Activated CD4-positive, alpha-beta T cell treated with anti-CD3 and anti-CD28 coated beads for 36 hours (primary cell): ENCODE results near the gene ENO1. TPM values are rescaled to one million over a fixed set of nuclear protein-coding genes. Genes with fewer than 3 reads are reported as not detected.
A peak's percentile ranks its signal among the peaks of the same experiment; 100 is the strongest.

ENCODE experiments used
- ATAC-seq: fragments of 200-7000 bp; cut with Tn5 transposase; one replicate; pipeline ENCODE4 v1.10.0; 2021; ENCODE audit warnings: mild to moderate bottlenecking, moderate library complexity
- CTCF ChIA-PET: fragments of 350-600 bp; sonication (Branson Sonifier 250); formaldehyde crosslinking; loops from one replicate; lab custom pipeline; 2021; ENCODE audit warnings: antibody characterized with exemption; lab: Charles Lee
- POLR2A ChIA-PET: fragments of 350-600 bp; sonication (Branson Sonifier 250); formaldehyde crosslinking; loops from one replicate; lab custom pipeline; 2021; ENCODE audit warnings: antibody characterized with exemption, inconsistent platforms; lab: Charles Lee
- DNase-seq: peaks from one replicate; pipeline ENCODE4 v3.0.0-alpha.2; 2020
- H3K27ac Mint-ChIP-seq: one replicate; pipeline ENCODE4 v1.8.0; 2021; ENCODE audit warnings: mixed read lengths
- H3K27me3 Mint-ChIP-seq: one replicate; pipeline ENCODE4 v1.8.0; 2021; ENCODE audit warnings: mixed read lengths
- H3K36me3 Mint-ChIP-seq: one replicate; pipeline ENCODE4 v1.8.0; 2021; ENCODE audit warnings: low read depth, mixed read lengths
- H3K4me1 Mint-ChIP-seq: one replicate; pipeline ENCODE4 v1.8.0; 2021; ENCODE audit warnings: mixed read lengths
- H3K4me3 Mint-ChIP-seq: one replicate; pipeline ENCODE4 v1.8.0; 2021; ENCODE audit warnings: mild to moderate bottlenecking, moderate library complexity, mixed read lengths
- H3K9me3 Mint-ChIP-seq: one replicate; pipeline ENCODE4 v1.8.0; 2021; ENCODE audit warnings: low read depth, mixed read lengths
- intact Hi-C, 2 experiments: fragments of 100-400 bp; cut with DNase I in 1 of 2; cut with micrococcal nuclease in 1 of 2; formaldehyde crosslinking; loops; one replicate each; pipeline versions ENCODE4 v1.14.2 to v1.15.1; 2022 to 2024; cut with DNase I, micrococcal nuclease
- total RNA-seq, 2 experiments: library from RNA; stranded (reverse); gene quantifications; one replicate each; pipeline ENCODE4 v1.2.3, GENCODE V29; 2021

Gene ENO1
- total RNA-seq, 2 experiments from 2014 or later, result 2,573 to 3,583 TPM

DNA sequence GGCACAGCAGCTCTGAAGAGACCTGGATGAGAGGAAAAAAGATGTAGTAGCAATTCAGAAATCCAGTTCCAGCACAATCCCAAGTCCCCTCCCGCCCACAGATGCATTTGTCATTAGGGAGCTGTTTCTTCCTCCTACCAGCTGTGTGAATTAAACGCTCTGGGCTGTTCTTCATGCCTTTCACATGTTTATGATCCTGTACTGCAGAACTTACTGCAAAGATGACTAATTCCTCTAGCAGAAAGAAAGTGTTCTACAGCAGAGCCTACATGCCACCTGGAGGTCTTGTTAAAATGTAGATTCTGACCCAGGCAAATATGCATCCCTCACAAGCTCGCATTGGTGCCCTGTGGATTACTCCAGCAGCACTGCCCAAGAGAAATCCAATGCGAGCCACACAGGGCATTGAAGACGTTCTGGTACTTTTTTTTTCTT lies 6.5 kb downstream of the ENO1 start:
- Mint-ChIP-seq H3K27me3 (no peaks in the 10 kb centered on the region), H3K4me1 (peaks cover 81% of the 10 kb centered on the region), H3K4me3 (peak overlapping the region; percentile 90), H3K9me3 (no peaks in the 10 kb centered on the region), H3K27ac (peak overlapping the region; percentile 99), H3K36me3 (peaks cover 96% of the 10 kb centered on the region)
- intact Hi-C loops, result loop anchor here (2.0 to 10.0 kb wide), 3 partner anchors 13 to 783 kb away; partner anchors contain the start of gene PIK3CD (in 1 of the 2)
- POLR2A ChIA-PET, result interaction anchor here (0.6 to 1.1 kb wide), 2 partner anchors 12 to 14 kb away, joined by 3 read pairs; no protein-coding TSS in a partner anchor
- CTCF ChIA-PET, result interaction anchor here (0.5 to 1.9 kb wide), 5 partner anchors 10 to 257 kb away, joined by 3 to 10 read pairs (median 4); no protein-coding TSS in a partner anchor
- DNase-seq (no peak), ATAC-seq (no peak)

DNA sequence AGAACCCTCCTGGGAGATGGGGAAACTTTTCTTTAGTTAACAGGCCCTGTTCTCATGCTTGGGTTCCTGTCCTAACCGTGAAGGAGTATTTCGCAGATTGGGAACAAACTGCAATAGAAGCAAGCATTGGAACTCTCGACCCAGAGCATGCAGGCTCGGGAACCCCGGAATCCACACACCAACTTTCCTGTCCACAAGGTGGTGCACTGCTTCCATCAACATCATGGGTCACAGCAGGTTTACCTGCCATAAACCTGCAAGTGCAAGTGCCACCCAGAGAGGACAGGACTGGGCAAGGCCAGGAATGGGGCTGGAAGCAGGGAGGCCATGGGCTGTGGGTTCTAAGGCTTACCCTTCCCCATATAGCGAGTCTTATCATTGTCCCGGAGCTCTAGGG lies 6.9 kb downstream of the ENO1 start:
- peaks cover 96% of the 10 kb centered on the region for H3K36me3 Mint-ChIP-seq
- peak overlapping the region; percentile 99 for H3K27ac Mint-ChIP-seq
- no peak for DNase-seq
- no peaks in the 10 kb centered on the region for H3K9me3 Mint-ChIP-seq
- peaks cover 85% of the 10 kb centered on the region for H3K4me1 Mint-ChIP-seq
- ChIA-PET CTCF (interaction anchor here (0.6 to 1.9 kb wide), 4 partner anchors 10 to 258 kb away, joined by 3 to 10 read pairs (median 4); no protein-coding TSS in a partner anchor), POLR2A (interaction anchor here (0.6 to 1.1 kb wide), 2 partner anchors 12 to 14 kb away, joined by 3 read pairs; no protein-coding TSS in a partner anchor)
- ATAC-seq, result no peak
- peak overlapping the region; percentile 90 for H3K4me3 Mint-ChIP-seq
- intact Hi-C loops, result loop anchor here (5.0 to 10.0 kb wide), 2 partner anchors 116 to 783 kb away; partner anchors contain the start of gene PIK3CD (in 1 of the 2)
- no peaks in the 10 kb centered on the region for H3K27me3 Mint-ChIP-seq

DNA sequence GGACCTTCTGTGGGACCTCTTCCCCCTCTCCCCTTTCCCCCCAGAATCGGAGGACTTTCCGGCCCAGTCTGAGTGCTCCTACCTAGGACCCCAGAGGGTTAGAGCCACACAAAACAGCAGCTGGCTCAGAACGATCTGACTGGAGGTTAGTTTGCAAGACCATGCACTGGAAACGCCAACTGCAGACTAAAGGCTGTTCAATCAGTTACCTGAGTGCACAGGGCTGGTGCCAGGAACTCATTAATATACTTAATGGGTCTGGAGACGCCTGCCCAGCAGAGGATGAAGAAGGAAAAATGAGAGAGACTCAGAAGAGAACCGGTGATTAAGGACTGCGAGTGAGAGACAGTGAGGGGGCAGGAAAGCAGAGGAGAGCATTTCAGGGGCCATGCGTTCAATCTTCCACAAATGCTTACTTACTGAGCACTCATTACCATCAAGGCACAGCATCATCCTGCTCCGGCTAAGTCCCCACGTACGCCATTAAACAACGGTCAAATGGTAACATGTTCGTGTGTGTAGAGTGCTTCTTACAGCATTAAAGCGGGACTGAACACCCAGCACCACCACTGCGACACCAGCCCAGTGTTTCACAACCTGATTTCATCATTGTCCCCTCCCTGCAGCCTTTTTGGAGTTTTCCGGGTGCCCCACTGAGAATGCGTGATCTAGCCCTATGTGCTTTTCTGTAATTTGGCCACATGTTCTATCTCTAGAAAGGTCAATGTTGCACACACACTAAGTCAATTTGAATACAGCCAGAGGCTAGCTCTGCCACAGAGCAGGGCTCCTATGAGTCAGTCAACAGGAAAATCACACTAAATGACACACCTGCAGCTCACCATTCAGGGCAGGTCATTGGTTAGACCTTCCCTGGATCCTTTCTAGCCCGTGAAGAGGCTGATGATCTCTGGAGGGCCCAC lies 7.6 kb downstream of the ENO1 start:
- Mint-ChIP-seq H3K27me3 (no peaks in the 10 kb centered on the region), H3K36me3 (peaks cover 96% of the 10 kb centered on the region), H3K4me1 (peaks cover 88% of the 10 kb centered on the region), H3K27ac (peak overlapping the region; percentile 99), H3K4me3 (peak overlapping the region; percentile 90), H3K9me3 (no peaks in the 10 kb centered on the region)
- ATAC-seq, result peak; percentile 11
- POLR2A ChIA-PET, result interaction anchor here (0.6 to 1.1 kb wide), 2 partner anchors 13 to 599 kb away, joined by 3 to 4 read pairs; no protein-coding TSS in a partner anchor
- intact Hi-C loops, result loop anchor here (5.0 to 10.0 kb wide), 2 partner anchors 116 to 784 kb away; partner anchors contain the start of gene PIK3CD (in 1 of the 2)
- peak; percentile 47 for DNase-seq
- CTCF ChIA-PET, result interaction anchor here (0.6 to 1.9 kb wide), 2 partner anchors 9 to 24 kb away, joined by 3 to 10 read pairs; no protein-coding TSS in a partner anchor

DNA sequence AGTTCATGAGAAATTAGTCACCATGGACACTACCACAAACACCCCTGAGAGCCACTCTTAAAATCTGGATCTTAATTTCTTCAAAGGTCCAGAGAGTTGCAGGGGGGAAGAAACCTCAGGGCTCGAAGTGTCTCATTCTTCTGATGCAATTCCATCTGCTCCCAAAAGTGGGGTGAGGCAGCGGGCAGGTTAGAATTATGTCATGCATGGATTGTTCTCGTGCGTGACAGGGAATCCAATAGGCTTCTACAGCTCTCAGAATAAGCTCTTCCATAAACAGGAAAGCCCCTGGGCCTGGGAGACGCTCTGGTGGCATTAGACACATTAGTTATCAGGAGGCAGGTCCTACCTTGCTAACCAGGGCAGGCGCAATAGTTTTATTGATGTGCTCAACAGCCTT lies 8.4 kb downstream of the ENO1 start:
- ATAC-seq (no peak), DNase-seq (no peak)
- CTCF ChIA-PET, result interaction anchor here (1.8 kb wide), 1 partner anchor 10 kb away, joined by 13 read pairs; no protein-coding TSS in a partner anchor
- no peaks in the 10 kb centered on the region for H3K9me3 Mint-ChIP-seq
- H3K27me3 Mint-ChIP-seq, result no peaks in the 10 kb centered on the region
- H3K4me1 Mint-ChIP-seq, result peaks cover 81% of the 10 kb centered on the region
- POLR2A ChIA-PET, result interaction anchor here (0.6 to 1.0 kb wide), 2 partner anchors 8 to 599 kb away, joined by 3 to 4 read pairs; partner anchors contain the start of gene ENO1
- H3K4me3 Mint-ChIP-seq, result peak overlapping the region; percentile 90
- H3K36me3 Mint-ChIP-seq, result peaks cover 95% of the 10 kb centered on the region
- intact Hi-C loops, result loop anchor here (5.0 to 10.0 kb wide), 2 partner anchors 117 to 785 kb away; partner anchors contain the start of gene PIK3CD (in 1 of the 2)
- peak overlapping the region; percentile 99 for H3K27ac Mint-ChIP-seq

DNA sequence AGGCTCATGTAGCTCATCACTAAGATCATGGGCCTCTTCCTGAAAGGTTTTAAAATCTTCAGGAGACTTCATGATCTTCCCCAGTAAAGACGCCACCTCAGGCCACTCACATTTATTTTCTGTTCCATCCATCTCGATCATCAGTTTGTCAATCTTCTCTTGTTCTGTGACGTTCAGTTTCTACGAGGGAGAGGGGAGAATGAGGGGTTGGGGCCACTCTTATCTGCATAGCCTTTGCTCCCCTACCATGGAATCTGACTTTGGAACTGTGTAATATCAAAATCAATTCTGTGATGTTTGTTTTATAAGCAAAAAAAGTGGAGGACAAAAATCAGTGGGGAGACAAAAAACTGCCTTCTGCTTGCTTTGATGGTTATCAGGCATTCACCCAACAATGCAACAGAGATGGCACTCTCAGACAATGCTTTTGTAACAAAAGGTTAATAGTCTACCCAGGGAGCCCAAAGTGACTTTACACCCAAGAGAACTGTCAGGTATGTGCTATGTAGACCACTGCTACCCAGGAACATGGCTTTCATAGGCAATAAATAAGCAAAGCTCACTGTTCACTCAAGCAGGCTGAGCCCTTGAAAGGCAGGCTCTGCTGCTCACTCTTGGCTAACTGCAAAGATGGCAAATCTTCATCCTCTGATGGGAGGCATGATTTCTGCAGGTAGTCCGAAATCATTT lies 10.5 kb downstream of the ENO1 start:
- no peaks in the 10 kb centered on the region for H3K27me3 Mint-ChIP-seq
- peaks cover 94% of the 10 kb centered on the region for H3K36me3 Mint-ChIP-seq
- no peaks in the 10 kb centered on the region for H3K9me3 Mint-ChIP-seq
- CTCF ChIA-PET, result interaction anchor here (0.8 to 1.6 kb wide), 4 partner anchors 9 to 120 kb away, joined by 3 to 4 read pairs (median 4); no protein-coding TSS in a partner anchor
- peak overlapping the region; percentile 77 for H3K27ac Mint-ChIP-seq
- POLR2A ChIA-PET, result interaction anchor here (1.2 to 3.0 kb wide), 3 partner anchors 9 to 11 kb away, joined by 5 to 37 read pairs (median 6); partner anchors contain the start of gene ENO1
- peaks cover 69% of the 10 kb centered on the region for H3K4me1 Mint-ChIP-seq
- intact Hi-C loops, result no loop called here
- H3K4me3 Mint-ChIP-seq, result peak overlapping the region; percentile 31
- no peak for DNase-seq
- ATAC-seq, result no peak

DNA sequence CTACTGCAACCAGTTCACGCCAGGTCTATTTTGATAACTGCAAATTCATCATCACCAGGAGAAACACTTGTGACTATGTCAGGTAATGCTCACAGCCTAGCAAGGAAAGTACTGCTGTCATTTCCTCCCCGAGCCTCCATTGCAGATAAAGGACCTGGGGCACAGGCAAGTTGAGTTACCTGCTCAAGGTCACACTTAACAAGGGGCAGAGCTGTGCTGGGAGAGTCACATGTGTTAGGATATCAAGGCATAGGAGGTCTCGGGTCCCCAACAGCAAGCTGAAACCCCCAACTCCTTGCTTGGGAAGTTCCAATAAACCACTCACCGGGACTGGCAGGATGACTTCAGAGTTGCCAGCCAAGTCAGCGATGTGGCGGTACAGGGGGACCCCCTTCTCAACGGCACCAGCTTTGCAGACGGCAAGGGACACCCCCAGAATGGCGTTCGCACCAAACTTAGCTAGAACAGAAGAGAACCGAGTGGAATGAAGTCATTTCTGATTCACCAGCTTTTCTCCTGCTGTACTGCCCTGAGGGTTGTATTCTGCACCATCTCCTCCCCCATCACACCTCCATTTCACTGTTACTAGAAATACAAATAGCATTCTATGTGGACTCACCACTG lies 11.6 kb downstream of the ENO1 start:
- Mint-ChIP-seq H3K4me3 (peak overlapping the region; percentile 42), H3K27ac (peak overlapping the region; percentile 86), H3K36me3 (peaks cover 94% of the 10 kb centered on the region), H3K4me1 (peaks cover 63% of the 10 kb centered on the region), H3K9me3 (no peaks in the 10 kb centered on the region), H3K27me3 (no peaks in the 10 kb centered on the region)
- POLR2A ChIA-PET, result interaction anchor here (0.5 to 3.0 kb wide), 8 partner anchors 8 to 897 kb away, joined by 3 to 37 read pairs (median 4); partner anchors contain the start of gene ENO1
- CTCF ChIA-PET, result interaction anchor here (0.5 to 1.6 kb wide), 12 partner anchors 7 to 761 kb away, joined by 3 to 5 read pairs (median 4); no protein-coding TSS in a partner anchor
- DNase-seq, result peak; percentile 85
- peak; percentile 76 for ATAC-seq
- intact Hi-C loops, result no loop called here

DNA sequence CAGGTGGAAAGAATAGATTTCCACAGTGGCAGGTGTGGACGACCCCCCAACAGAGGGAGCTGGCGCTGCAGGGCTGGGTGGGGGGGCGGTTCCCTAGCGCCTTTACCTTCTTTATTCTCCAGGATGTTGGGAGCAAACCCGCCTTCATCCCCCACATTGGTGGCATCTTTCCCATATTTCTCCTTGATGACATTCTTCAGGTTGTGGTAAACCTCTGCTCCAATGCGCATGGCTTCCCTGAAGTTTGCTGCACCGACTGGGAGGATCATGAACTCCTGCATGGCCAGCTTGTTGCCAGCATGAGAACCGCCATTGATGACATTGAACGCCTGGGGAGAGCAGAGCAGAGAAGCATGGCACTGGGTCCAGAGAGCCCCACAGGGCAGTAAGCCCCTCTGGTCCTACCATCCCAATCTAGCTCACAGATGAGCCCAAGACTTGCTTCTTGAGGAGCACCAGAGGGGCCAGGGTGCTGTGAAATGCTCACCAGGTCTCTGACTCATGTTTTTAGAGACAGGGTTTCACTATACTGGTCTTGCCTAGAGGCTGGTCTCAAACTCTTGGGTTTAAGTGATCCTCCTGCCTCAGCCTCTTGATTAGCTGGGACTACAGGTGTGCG lies 12.2 kb downstream of the ENO1 start:
- ATAC-seq (no peak), DNase-seq (no peak)
- H3K27me3 Mint-ChIP-seq, result no peaks in the 10 kb centered on the region
- peak overlapping the region; percentile 86 for H3K27ac Mint-ChIP-seq
- CTCF ChIA-PET, result interaction anchor here (0.5 to 4.6 kb wide), 8 partner anchors 9 to 762 kb away, joined by 3 to 23 read pairs (median 4); no protein-coding TSS in a partner anchor
- intact Hi-C loops, result no loop called here
- no peaks in the 10 kb centered on the region for H3K9me3 Mint-ChIP-seq
- H3K36me3 Mint-ChIP-seq, result peaks cover 93% of the 10 kb centered on the region
- H3K4me1 Mint-ChIP-seq, result peaks cover 56% of the 10 kb centered on the region
- H3K4me3 Mint-ChIP-seq, result peak overlapping the region; percentile 42
- POLR2A ChIA-PET, result interaction anchor here (0.6 to 3.0 kb wide), 9 partner anchors 9 to 341 kb away, joined by 3 to 37 read pairs (median 4); partner anchors contain the start of gene ENO1

DNA sequence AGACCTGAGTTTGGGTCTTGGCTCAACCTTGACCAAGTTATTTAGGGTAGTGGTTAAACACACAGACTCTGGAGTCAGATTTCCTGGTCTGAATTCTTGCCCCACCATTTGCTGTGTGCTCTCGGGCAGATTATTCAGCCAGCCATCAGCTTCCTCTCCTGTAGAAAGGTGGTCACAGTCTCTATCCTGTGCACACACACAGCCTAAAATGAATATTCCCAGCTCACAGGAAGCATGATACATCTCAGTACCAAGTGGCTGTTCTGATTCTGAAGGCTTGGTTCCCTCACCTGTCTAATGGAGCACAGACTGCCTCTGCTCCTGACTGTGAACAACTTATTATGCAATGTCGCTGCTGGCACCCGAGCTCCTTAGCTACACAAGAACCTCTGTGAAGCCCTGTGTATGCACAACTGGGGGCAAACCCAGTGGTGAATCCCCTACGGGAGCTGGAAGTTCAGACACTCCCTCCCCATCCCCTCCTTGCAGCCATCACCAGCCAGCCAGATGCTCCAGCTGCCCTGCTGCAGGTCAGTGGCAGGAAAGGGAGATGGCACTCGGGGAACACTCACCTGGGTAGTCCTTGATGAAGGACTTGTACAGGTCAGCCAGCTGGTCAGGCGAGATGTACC lies 13.7 kb downstream of the ENO1 start:
- POLR2A ChIA-PET, result interaction anchor here (0.9 to 1.9 kb wide), 3 partner anchors 9 to 34 kb away, joined by 3 to 5 read pairs (median 3); partner anchors contain the start of gene ENO1
- no peak for ATAC-seq
- H3K27me3 Mint-ChIP-seq, result no peaks in the 10 kb centered on the region
- no peak for DNase-seq
- intact Hi-C loops, result loop anchor here in 1 of 2 experiments (1.0 kb wide), 1 partner anchor 8 kb away; no protein-coding TSS in a partner anchor
- no peaks in the 10 kb centered on the region for H3K9me3 Mint-ChIP-seq
- no peak overlapping the region for H3K27ac Mint-ChIP-seq
- H3K4me3 Mint-ChIP-seq, result no peak overlapping the region
- peaks cover 90% of the 10 kb centered on the region for H3K36me3 Mint-ChIP-seq
- H3K4me1 Mint-ChIP-seq, result peaks cover 48% of the 10 kb centered on the region
- CTCF ChIA-PET, result interaction anchor here (0.7 to 4.6 kb wide), 3 partner anchors 8 to 490 kb away, joined by 3 to 23 read pairs (median 4); no protein-coding TSS in a partner anchor

DNA sequence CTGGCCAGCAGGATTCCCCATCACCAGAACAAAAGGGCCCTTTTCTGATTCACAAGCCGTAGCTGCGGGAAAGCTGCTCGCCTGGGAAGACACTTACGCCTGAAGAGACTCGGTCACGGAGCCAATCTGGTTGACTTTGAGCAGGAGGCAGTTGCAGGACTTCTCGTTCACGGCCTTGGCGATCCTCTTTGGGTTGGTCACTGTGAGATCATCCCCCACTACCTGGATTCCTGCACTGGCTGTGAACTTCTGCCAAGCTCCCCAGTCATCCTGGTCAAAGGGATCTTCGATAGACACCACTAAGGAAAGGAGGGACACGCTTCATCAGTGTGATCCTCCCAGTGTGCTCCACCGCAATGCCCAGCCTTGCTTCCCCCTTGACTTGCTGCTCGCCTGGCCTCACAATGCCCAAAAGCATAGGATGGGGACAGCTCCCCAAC lies 14.7 kb downstream of the ENO1 start:
- intact Hi-C loops, result loop anchor here in 1 of 2 experiments (1.0 kb wide), 1 partner anchor 9 kb away; no protein-coding TSS in a partner anchor
- ChIA-PET POLR2A (interaction anchor here (0.6 to 1.9 kb wide), 4 partner anchors 10 to 1149 kb away, joined by 3 to 5 read pairs (median 4); partner anchors contain the start of gene ENO1), CTCF (interaction anchor here (0.6 to 4.6 kb wide), 7 partner anchors 10 to 489 kb away, joined by 3 to 23 read pairs (median 4); no protein-coding TSS in a partner anchor)
- H3K27me3 Mint-ChIP-seq, result no peaks in the 10 kb centered on the region
- no peak overlapping the region for H3K4me3 Mint-ChIP-seq
- ATAC-seq (no peak), DNase-seq (no peak)
- no peak overlapping the region for H3K27ac Mint-ChIP-seq
- H3K36me3 Mint-ChIP-seq, result peaks cover 88% of the 10 kb centered on the region
- H3K4me1 Mint-ChIP-seq, result peaks cover 44% of the 10 kb centered on the region
- no peaks in the 10 kb centered on the region for H3K9me3 Mint-ChIP-seq
